IPS-20b (cell line): ENCODE data around the gene ALAS1.

Source experiments
- H3K27ac ChIP-seq: one replicate; pipeline ENCODE4 v1.5.1; 2013; ENCODE audit warnings: low read length
- H3K27me3 ChIP-seq: 2 replicates; pipeline ENCODE4 v1.6.1; 2013; ENCODE audit warnings: mild to moderate bottlenecking, low read length, inconsistent platforms; ENCODE audit not compliant: insufficient read depth
- H3K36me3 ChIP-seq: 2 replicates; pipeline ENCODE4 v1.6.1; 2013; ENCODE audit warnings: low read depth, mild to moderate bottlenecking, inconsistent platforms, low read length, moderate library complexity; ENCODE audit not compliant: insufficient read depth
- H3K4me1 ChIP-seq: 2 replicates; pipeline ENCODE4 v1.6.1; 2013; ENCODE audit warnings: mild to moderate bottlenecking, control low read depth, inconsistent platforms, low read length, moderate library complexity; ENCODE audit not compliant: insufficient read depth
- H3K4me3 ChIP-seq: 2 replicates; pipeline ENCODE4 v1.5.1; 2013; ENCODE audit warnings: mild to moderate bottlenecking, low read length, inconsistent platforms
- H3K9ac ChIP-seq: 2 replicates; pipeline ENCODE4 v1.6.1; 2013; ENCODE audit warnings: low read depth, mild to moderate bottlenecking, inconsistent platforms, low read length, moderate library complexity
- H3K9me3 ChIP-seq: 2 replicates; pipeline ENCODE4 v1.6.1; 2013; ENCODE audit warnings: mild to moderate bottlenecking, low read depth, low read length, inconsistent platforms; ENCODE audit not compliant: insufficient read depth

ALAS1 gene

DNA sequence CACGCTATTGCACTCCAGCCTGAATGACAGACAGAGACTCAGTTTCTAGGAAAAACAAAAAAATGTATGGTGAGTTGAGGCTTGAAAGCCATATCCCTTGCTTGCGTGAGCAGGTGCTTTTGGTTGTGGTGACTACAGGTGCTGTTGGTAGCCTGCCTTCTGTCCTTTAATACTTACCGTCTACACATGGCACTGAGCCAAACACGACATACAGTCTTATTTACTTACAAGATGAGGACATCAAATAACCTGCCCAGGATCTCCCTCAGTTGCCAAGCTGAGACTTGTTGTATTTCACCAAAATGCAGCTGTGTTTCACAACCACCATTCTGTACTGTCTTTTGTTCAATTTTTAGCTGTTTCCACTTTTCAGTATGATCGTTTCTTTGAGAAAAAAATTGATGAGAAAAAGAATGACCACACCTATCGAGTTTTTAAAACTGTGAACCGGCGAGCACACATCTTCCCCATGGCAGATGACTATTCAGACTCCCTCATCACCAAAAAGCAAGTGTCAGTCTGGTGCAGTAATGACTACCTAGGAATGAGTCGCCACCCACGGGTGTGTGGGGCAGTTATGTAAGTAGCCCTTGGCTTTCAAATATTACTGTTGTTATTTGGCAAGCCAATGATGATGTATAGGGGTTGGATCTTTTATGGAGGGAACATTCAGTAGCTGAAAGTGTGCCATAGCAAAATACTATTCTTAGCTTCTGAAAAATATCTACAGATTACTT, 6.5 kb downstream of the ALAS1 start:
- no peaks in the 10 kb centered on the region for H3K9me3 ChIP-seq
- H3K36me3 ChIP-seq: peaks cover 95% of the 10 kb centered on the region
- H3K9ac ChIP-seq: no peak overlapping the region
- H3K4me3 ChIP-seq: no peak overlapping the region
- no peaks in the 10 kb centered on the region for H3K4me1 ChIP-seq
- no peak overlapping the region for H3K27ac ChIP-seq
- no peaks in the 10 kb centered on the region for H3K27me3 ChIP-seq

DNA sequence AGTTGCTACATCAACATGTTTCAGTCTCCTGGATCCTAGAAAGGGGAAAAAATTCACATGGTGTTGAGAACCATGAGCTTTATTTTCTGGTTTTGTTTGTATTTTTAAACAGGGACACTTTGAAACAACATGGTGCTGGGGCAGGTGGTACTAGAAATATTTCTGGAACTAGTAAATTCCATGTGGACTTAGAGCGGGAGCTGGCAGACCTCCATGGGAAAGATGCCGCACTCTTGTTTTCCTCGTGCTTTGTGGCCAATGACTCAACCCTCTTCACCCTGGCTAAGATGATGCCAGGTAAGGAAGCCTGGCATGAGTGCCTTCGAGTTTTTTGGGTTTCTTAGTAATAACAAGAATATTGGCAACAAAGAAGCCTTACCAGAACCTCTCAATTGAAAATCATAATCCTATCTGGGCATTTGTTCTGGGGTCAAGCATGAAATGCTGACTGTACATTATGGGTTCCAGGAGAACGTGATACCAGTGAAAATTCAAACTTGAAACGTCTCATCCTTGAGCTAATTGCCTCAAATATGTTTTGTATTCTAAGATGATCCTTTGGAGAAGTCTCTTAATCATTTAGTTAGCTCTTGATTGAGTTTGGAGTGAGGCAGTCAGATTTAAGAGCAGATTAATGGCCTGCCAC, 7.9 kb downstream of the ALAS1 start:
- Histone ChIP-seq H3K27me3 (no peaks in the 10 kb centered on the region), H3K9me3 (no peaks in the 10 kb centered on the region), H3K9ac (no peak overlapping the region), H3K4me1 (no peaks in the 10 kb centered on the region), H3K27ac (no peak overlapping the region), H3K4me3 (no peak overlapping the region), H3K36me3 (peaks cover 97% of the 10 kb centered on the region)

DNA sequence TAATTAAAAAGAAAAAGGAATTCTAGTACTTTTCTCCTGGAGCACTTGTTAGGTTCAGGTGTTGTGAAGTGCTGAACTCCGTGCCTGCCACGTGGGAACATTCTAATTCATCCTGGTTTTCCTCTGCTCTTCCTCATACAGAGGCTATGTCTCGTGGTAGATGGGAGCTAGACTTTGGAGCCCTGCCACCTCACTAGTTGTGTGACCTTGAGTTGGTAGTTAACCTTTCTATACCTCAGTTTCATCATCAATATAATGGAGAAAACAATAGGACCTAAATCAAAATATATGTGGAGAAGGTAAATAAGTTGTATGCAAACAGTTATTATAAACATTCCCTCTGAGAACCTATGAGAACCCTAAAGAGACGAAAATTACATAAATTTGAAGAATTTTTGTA, 10.6 kb downstream of the ALAS1 start:
- peaks cover 96% of the 10 kb centered on the region for H3K36me3 ChIP-seq
- no peak overlapping the region for H3K27ac ChIP-seq
- H3K9me3 ChIP-seq: no peaks in the 10 kb centered on the region
- no peak overlapping the region for H3K9ac ChIP-seq
- no peaks in the 10 kb centered on the region for H3K4me1 ChIP-seq
- no peak overlapping the region for H3K4me3 ChIP-seq
- H3K27me3 ChIP-seq: no peaks in the 10 kb centered on the region

DNA sequence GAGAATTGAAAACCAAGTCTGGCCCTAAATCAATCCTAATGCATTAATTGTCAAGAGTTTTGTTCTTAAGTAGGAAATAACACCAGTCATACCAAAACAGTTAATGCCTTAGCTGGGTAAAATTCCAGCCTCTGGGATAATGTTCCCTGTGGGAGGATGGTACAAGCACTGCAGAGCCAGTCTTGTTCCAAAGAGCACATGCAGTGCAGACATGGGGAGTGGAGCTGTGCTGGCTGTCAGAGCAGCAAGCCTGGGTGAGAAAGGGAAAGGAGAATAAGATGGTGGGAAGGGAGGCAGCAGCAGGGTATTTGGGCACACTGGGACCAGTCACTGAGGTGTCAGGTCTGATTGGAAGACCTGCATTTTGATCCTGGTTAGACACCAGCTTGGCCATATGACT, 12.1 kb downstream of the ALAS1 start:
- H3K4me1 ChIP-seq: no peaks in the 10 kb centered on the region
- no peak overlapping the region for H3K4me3 ChIP-seq
- H3K36me3 ChIP-seq: peaks cover 96% of the 10 kb centered on the region
- no peak overlapping the region for H3K9ac ChIP-seq
- no peak overlapping the region for H3K27ac ChIP-seq
- no peaks in the 10 kb centered on the region for H3K9me3 ChIP-seq
- no peaks in the 10 kb centered on the region for H3K27me3 ChIP-seq

DNA sequence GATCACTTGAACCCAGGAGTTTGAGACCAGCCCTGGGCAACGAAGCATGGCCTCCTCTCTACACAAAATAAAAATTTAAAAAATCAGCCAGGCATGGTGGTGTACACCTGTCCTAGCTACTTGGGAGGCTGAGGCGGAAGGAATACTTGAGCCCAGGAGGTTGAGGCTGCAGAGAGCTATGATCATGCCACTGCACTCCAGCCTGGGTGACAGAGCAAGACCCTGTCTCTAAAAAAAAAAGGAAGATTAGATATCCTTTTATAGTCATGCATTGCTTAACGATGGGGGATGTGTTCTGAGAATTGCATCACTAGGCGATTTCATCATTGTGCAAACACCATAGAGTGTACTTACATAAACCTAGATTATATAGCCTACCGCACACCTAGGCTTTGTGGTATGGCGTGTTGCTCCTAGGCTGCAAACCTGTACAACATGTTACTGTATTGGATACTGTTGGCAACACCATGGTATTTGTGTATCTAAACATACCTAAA, 12.6 kb downstream of the ALAS1 start:
- peaks cover 92% of the 10 kb centered on the region for H3K36me3 ChIP-seq

DNA sequence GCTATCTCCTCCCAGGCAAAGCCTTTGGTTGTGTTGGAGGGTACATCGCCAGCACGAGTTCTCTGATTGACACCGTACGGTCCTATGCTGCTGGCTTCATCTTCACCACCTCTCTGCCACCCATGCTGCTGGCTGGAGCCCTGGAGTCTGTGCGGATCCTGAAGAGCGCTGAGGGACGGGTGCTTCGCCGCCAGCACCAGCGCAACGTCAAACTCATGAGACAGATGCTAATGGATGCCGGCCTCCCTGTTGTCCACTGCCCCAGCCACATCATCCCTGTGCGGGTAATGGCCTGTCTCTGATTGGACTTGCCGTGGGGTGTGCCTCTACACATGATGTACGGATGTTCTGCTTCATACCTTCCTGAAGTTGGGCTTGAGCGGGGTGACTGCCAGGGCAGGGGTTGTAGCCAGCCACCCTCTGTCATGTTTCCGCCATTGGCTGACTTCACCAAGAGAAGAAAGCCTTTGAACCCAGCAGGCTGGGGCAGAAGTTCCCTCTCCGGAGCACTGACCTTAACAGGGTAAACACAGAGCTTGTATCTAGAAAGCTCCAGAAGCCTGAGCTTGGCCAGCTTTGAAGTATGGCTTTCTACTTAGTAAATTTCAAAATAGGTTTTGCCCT, 13.4 kb downstream of the ALAS1 start:
- Histone ChIP-seq H3K36me3 (peaks cover 84% of the 10 kb centered on the region), H3K27ac (no peak overlapping the region)

More for the DNA sequence above, 12.6 kb downstream of the ALAS1 start:
- Histone ChIP-seq H3K27me3 (no peaks in the 10 kb centered on the region), H3K9me3 (no peaks in the 10 kb centered on the region), H3K9ac (no peak overlapping the region), H3K4me3 (no peak overlapping the region), H3K27ac (no peak overlapping the region), H3K4me1 (no peaks in the 10 kb centered on the region)

DNA sequence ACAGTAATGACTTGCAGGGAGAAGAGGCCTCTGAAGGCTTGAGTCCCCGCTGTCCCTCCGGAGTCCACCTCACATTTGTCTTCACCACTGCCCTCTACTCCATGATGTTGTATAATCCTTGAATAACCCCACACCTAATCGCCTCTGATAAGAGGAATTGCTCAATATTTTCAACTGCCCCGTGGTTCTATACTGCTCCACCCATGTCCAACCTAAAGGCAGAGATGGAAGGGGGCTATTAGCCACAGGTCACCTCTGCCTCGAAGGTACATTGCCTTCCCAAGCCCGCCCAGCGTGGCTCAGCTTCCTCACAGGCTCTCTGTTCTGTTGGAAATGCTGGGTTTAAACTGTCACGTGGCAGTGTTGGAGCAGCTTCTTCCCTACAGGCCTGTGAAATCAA, 15.0 kb downstream of the ALAS1 start:
- H3K4me1 ChIP-seq: no peaks in the 10 kb centered on the region
- peaks cover 71% of the 10 kb centered on the region for H3K36me3 ChIP-seq
- no peak overlapping the region for H3K4me3 ChIP-seq
- no peaks in the 10 kb centered on the region for H3K27me3 ChIP-seq
- H3K9me3 ChIP-seq: no peaks in the 10 kb centered on the region
- no peak overlapping the region for H3K9ac ChIP-seq
- no peak overlapping the region for H3K27ac ChIP-seq

More for the DNA sequence above, 13.4 kb downstream of the ALAS1 start:
- no peaks in the 10 kb centered on the region for H3K27me3 ChIP-seq
- H3K4me3 ChIP-seq: no peak overlapping the region
- no peaks in the 10 kb centered on the region for H3K9me3 ChIP-seq
- H3K9ac ChIP-seq: no peak overlapping the region
- H3K4me1 ChIP-seq: no peaks in the 10 kb centered on the region

DNA sequence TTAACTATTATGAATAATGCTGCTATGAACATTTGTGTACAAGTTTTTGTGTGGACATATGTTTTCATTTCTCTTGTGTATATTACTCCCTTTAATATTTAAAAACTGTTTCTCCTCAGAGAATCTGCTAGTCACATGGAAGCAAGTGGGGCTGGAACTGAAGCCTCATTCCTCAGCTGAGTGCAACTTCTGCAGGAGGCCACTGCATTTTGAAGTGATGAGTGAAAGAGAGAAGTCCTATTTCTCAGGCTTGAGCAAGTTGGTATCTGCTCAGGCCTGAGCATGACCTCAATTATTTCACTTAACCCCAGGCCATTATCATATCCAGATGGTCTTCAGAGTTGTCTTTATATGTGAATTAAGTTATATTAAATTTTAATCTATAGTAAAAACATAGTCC, 15.9 kb downstream of the ALAS1 start:
- Histone ChIP-seq H3K27me3 (no peaks in the 10 kb centered on the region), H3K4me1 (no peaks in the 10 kb centered on the region), H3K9me3 (no peaks in the 10 kb centered on the region), H3K27ac (no peak overlapping the region), H3K36me3 (peaks cover 62% of the 10 kb centered on the region), H3K9ac (no peak overlapping the region), H3K4me3 (no peak overlapping the region)

DNA sequence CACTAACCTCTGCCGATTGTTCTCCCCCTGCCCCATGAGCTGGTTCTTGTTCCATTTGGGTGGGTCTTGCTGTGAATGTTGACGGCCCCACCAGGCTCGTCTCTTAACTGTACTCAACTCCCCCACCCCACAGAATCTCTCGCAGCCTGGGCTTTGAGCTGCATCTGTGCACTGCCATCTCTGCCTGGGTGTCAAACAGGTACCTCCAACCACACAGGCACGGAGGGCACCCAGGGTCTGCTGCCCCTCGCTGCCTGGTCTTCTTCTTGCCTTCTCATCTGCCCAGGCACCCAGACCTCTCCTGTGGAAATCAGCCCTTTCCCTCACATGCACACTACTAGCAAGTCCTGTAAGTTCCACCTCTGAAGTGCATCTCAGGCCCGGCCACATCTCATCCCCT, 17.4 kb downstream of the ALAS1 start:
- H3K4me1 ChIP-seq: no peaks in the 10 kb centered on the region
- no peak overlapping the region for H3K27ac ChIP-seq
- H3K27me3 ChIP-seq: no peaks in the 10 kb centered on the region
- H3K9me3 ChIP-seq: no peaks in the 10 kb centered on the region
- H3K4me3 ChIP-seq: no peak overlapping the region
- H3K9ac ChIP-seq: no peak overlapping the region
- H3K36me3 ChIP-seq: peaks cover 47% of the 10 kb centered on the region

DNA sequence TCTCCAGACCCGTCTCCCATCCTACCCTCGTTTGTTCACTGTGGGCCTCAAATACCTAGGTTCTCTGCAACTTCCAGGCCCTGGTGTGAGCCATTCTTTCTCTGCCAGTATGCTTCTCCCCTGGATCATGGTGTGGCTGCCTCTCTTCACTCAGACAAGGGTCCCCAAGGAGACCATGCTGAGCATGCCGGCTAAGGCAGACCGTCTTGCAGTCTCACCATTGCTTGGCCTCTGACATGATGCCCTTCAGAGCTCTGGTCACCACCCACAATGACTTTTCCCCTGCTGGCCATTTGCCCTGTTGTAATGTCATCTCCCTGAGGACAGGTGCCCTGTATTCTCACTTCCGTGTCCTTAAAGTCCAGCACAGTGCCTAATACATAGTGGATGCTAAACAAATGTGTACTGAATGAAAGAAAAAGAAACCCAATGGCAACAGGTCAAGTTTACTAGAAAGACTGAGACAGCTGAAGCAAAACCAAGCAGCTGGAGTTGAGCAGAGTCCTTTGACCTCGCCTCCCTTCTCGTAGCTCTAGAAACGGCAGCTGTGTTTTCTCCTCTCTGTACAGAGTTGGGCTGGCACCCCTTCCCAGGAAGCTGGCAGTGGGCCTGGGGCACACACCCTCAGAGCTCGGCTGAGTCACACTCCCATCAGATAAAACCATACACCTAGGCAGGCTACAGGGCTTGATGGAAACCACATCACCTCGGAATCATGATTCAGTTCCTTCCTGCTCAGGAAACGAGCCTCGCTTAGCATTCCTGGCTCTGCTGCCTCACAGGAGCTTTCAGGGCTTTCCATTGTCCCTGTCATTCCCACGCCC, 18.8 kb downstream of the ALAS1 start:
- H3K27ac ChIP-seq: no peak overlapping the region
- H3K36me3 ChIP-seq: peaks cover 33% of the 10 kb centered on the region
- H3K4me3 ChIP-seq: no peak overlapping the region
- H3K4me1 ChIP-seq: no peaks in the 10 kb centered on the region
- no peak overlapping the region for H3K9ac ChIP-seq
- H3K27me3 ChIP-seq: no peaks in the 10 kb centered on the region
- H3K9me3 ChIP-seq: no peaks in the 10 kb centered on the region

DNA sequence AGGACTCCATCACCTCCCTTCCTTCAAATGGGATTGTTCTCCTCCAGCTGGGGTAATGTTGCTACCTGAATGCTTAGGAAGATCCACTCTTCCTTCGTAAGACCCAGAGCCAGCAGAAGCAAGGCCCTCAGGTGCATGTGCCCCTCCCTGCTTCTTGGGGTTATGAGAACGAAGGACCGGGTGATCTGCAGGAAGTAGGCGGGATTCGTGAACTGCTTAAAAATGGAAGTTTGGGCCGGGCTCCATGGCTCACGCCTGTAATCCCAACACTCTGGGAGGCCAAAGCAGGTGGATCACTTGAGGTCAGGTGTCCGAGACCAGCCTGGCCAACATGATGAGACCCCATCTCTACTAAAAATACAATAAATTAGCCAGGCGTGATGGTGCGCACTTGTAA, 19.4 kb downstream of the ALAS1 start:
- Histone ChIP-seq H3K9me3 (no peaks in the 10 kb centered on the region), H3K27me3 (no peaks in the 10 kb centered on the region), H3K4me3 (no peak overlapping the region), H3K4me1 (no peaks in the 10 kb centered on the region), H3K27ac (no peak overlapping the region), H3K9ac (no peak overlapping the region), H3K36me3 (peaks cover 27% of the 10 kb centered on the region)
